ENCODE measurements around the gene CAND1.

The CAND1 gene

GRCh38 chr12:67268896-67269632, at the start of gene CAND1:
Gene CAND1 (plus strand): TSS chr12:67269358. CDS start chr12:67269718, 360 bp downstream.
- DNase-seq = peak; percentile 99

DNA sequence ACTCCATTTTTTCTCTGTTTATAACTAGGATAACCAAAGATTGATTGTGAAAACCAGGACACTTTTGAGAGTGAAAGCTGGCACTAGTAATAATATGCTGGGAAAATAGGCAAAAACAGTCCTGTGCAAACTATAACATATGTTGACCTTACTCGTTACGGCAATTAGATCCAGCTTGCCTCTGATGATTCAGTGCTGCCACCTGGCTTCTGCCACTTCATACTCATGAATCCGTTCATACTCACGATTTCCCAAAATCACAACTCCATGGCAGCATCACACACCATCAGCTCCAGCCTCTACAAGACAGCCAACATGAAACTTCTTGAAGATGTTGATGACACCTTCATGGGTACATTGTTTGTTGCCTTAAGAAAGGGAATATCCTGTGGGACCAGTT, 49.1 kb upstream of the CAND1 start:
- peak; percentile 7 for DNase-seq

- peak; percentile 31 for DNase-seq
These were observed 46.9 kb upstream of the CAND1 start for GRCh38 chr12:67222302-67222701.

GRCh38 chr12:67223225-67223624, 45.9 kb upstream of the CAND1 start:
- no peak for DNase-seq

GRCh38 chr12:67237231-67237630, 31.9 kb upstream of the CAND1 start:
- DNase-seq = no peak

- DNase-seq = no peak
These were observed 30.1 kb upstream of the CAND1 start for GRCh38 chr12:67239061-67239460.

DNA sequence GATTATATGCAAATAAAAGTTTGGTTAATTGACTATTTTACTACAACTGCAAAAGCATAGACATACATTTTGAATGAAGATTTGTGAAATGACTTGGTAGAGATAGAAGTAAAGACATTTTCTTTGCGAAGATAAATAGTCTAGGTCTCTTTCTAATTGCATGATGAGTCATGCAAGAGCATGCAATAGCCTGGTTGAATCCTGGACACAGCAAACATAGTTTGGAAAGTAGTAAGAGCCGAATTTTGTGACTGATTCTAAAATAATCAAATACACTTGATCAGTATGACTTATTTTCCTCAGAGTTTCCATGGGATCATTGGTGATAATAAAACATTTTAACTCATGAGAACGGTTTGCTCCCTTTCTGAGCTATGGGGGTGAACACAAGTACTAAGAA, 27.7 kb upstream of the CAND1 start:
- no peak for DNase-seq

- DNase-seq = no peak
These were observed 25.9 kb upstream of the CAND1 start for GRCh38 chr12:67243260-67243659.

DNA sequence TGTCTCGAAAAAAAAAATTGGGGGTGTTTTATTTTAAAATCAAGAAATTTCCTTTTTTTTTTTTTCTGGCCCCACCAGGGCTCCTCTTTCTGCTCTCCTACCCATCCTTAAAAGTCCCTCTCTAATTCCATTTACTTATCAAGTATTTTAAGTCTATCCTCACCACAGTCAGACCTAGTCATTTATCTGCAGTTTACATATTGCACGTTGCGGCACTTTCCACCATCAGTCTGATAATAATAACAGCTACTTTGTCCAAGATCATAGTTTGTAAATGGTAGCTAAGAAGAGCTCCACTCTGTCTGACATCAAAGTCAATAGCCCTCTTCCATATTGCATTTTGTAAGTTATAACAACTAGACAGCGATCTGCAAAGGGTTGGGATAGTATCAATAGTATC, 23.6 kb upstream of the CAND1 start:
- DNase-seq = no peak

DNA sequence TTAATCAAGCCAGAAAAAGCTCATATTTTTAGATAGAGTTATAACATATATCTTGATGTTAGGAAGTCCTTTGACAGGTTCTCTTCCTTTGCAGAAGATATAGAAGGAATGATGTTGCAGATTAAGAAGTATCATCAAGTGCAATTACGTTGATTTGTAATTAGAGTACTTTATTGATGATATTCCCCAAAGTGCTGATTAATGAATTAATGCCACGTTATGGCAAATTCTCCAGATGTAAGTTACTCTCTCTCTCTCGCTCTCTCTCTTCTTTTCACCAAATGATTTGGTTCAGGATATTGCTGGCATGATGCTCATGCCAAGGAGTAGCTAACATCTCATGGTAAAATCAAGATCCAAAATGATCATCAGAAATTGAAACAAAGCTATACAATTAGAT, 18.1 kb upstream of the CAND1 start:
- DNase-seq = no peak

GRCh38 chr12:67254372-67255026, 14.7 kb upstream of the CAND1 start:
- no peak for DNase-seq

GRCh38 chr12:67256649-67257048, 12.5 kb upstream of the CAND1 start:
- DNase-seq = no peak

DNA sequence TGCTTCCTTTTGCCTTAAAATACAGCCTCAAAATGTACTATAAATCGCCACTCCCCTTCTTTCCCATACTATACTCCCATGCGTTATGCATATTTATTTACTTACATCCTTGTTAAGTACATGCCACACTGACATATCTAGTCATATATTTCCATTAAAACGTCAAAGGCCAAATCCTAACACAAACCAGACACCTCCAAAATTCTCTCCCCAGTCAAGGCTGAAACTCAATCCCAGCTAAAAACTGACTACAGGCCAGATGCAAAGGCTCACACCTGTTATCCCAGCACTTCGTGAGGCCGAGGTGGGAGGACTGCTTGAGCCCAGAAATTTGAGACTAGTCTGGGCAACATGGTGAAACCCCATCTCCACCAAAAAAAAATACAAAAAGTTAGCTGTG, 5.7 kb upstream of the CAND1 start:
- no peak for DNase-seq

DNA sequence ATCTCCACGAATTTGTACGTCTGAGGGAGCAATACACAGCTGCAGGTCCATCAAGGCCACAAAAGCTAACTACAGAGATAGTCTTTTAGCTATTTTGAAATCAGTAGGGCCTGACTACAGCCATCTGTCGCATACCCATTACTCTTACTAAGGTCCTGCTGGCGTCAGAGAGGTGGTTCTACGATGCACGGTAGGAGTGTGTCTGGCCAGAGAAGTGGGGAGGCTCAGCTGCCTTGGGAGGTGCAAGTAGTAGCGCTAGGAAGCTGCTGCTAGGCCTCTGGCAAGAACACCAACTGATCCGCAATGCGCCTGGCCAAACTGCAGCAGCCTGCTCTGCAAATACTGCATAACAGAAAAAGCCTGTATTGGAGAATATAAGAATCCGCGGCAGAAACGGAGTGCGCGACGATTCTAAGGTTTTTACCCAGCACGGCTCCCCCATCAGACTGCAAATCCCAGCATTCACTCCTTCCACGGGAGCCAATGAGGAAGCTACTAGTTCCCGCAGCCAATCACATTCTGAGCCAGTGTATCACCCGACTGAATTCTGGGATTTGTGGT, 743 bp upstream of the CAND1 start:
- DNase-seq = no peak

GRCh38 chr12:67269633-67270573, 745 bp downstream of the CAND1 start:
- DNase-seq = peak; percentile 59

- DNase-seq = no peak
These were observed 1.5 kb downstream of the CAND1 start for GRCh38 chr12:67270622-67271021.

- DNase-seq = no peak
These were observed 2.8 kb downstream of the CAND1 start for GRCh38 chr12:67271976-67272375.

- DNase-seq = no peak
These were observed 5.0 kb downstream of the CAND1 start for GRCh38 chr12:67274186-67274585.

- no peak for DNase-seq
These were observed 6.3 kb downstream of the CAND1 start for GRCh38 chr12:67275380-67275913.

- no peak for DNase-seq
These were observed 7.3 kb downstream of the CAND1 start for GRCh38 chr12:67276421-67276820.

- no peak for DNase-seq
These were observed 10.5 kb downstream of the CAND1 start for GRCh38 chr12:67279637-67280036.

DNA sequence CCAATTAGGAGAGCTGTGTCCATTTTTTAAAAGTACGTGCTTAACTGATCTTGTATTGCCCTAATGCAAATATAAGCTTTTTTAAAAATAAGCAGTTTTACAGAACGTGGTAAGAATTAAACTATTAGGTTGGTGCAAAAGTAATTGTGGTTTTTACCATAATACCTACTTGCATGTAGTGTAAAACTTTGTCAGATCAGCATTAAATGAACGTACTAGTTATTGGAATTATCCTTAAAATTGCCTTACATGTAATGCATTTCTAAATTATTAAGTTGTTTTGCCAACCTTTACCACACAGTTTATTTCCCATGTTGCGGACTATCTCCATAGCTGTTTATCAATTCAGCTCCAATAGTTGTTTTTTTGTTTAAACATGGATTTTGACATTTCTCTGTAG, 10.9 kb downstream of the CAND1 start:
- no peak for DNase-seq

DNA sequence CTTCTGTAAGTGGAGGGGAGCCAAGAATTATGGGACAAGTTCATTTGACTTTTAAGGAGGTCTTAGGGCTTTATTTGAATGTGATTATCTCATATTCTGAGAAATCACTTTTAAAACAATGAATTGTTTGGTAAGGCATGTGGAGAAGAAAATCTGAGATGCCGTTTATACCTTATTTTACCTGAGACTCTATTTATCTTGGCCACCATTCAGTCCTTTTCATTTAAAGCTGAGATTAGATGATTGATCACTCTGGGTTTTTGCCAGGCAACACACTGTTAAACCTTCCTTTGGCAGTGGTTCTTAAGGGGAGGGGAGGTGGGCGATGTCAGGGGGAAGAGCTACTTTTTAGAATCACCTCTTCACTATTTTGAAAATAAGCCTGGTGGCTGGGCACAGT, 11.4 kb downstream of the CAND1 start:
- peak; percentile 10 for DNase-seq

Data from NCI-H1092 treated with DMSO at 0.1 percent for 48 hours (cell line).